Endothelial cell of umbilical vein (primary cell): ENCODE data around the gene KRT86. TPM values are rescaled to one million over a fixed set of nuclear protein-coding genes. Genes with fewer than 3 reads are reported as not detected.

Experiments
- BruUV-seq: library from RNA; stranded (reverse); fragments of 400-500 nt; replicated peaks from 2 replicates; lab custom pipeline; 2021; lab: Mats Ljungman, UMichigan
- CTCF ChIA-PET: fragments of 300-600, 350-600 bp; sonication (Branson Sonifier 250); formaldehyde crosslinking; loops from one replicate; lab custom pipeline; 2021; ENCODE audit warnings: antibody characterized with exemption, inconsistent platforms; lab: Charles Lee
- POLR2A ChIA-PET: fragments of 300-600, 350-600 bp; sonication (Branson Sonifier 250); formaldehyde crosslinking; loops from one replicate; lab custom pipeline; 2021; ENCODE audit warnings: antibody characterized with exemption, inconsistent platforms; lab: Charles Lee
- DNase-seq: peaks from one replicate; pipeline ENCODE4 v3.0.0-alpha.2; 2011; ENCODE audit warnings: low read depth, low spot score
- FAIRE-seq: peaks from 2 replicates; lab custom pipeline; 2011; peaks lifted over from hg19 to GRCh38; lab: Jason Lieb, UNC
- H2AFZ ChIP-seq: 2 replicates; pipeline ENCODE4 v1.6.0; 2012; ENCODE audit warnings: low read depth, low read length, control low read depth, inconsistent platforms
- H3K27ac ChIP-seq: 2 replicates; pipeline ENCODE4 v1.5.1; 2011; ENCODE audit warnings: low read depth, mild to moderate bottlenecking, control low read depth, low read length, moderate library complexity; ENCODE audit not compliant: insufficient read depth
- H3K27me3 ChIP-seq, 2 experiments: 2 replicates each; pipeline versions ENCODE4 v1.6.0 to v1.6.1; 2011; ENCODE audit warnings: low read length in 2 of 2, mixed read lengths in 1 of 2; ENCODE audit not compliant: control insufficient read depth in 2 of 2, insufficient read depth in 2 of 2
- H3K36me3 ChIP-seq, 2 experiments: 2 replicates in 1 of 2; 3 replicates in 1 of 2; pipeline ENCODE4 v1.5.1; 2011; ENCODE audit warnings: low read length in 2 of 2, mild to moderate bottlenecking in 1 of 2, moderate library complexity in 1 of 2; ENCODE audit not compliant: control insufficient read depth in 2 of 2, insufficient read depth in 2 of 2; ENCODE audit errors: extremely low read depth in 1 of 2
- H3K4me1 ChIP-seq: 3 replicates; pipeline ENCODE4 v1.5.1; 2011; ENCODE audit warnings: mild to moderate bottlenecking, low read length; ENCODE audit not compliant: control insufficient read depth, insufficient read depth; ENCODE audit errors: extremely low read depth
- H3K4me2 ChIP-seq: 2 replicates; pipeline ENCODE4 v1.6.1; 2011; ENCODE audit warnings: low read length, control low read depth, mixed read lengths; ENCODE audit not compliant: insufficient read depth
- H3K4me3 ChIP-seq, 3 experiments: fragments of 200-600 bp in 1 of 3; sonication (generic), shearing (Covaris generic) in 1 of 3; replicated peaks in 1 of 3; 2 replicates each; pipeline ENCODE4 v1.5.1; 2011 to 2016; ENCODE audit warnings: control low read depth in 3 of 3, low read length in 3 of 3, mild to moderate bottlenecking in 2 of 3, inconsistent platforms in 1 of 3, low read depth in 1 of 3, moderate library complexity in 1 of 3; ENCODE audit not compliant: insufficient read depth in 1 of 3
- H3K79me2 ChIP-seq: 2 replicates; pipeline ENCODE4 v1.6.0; 2012; ENCODE audit warnings: low read length, inconsistent platforms; ENCODE audit not compliant: control insufficient read depth, insufficient read depth
- H3K9ac ChIP-seq: replicated peaks from 2 replicates; pipeline ENCODE3; 2011; ENCODE audit warnings: low read length, control low read depth; ENCODE audit not compliant: insufficient read depth; ENCODE audit errors: extremely low read depth
- H3K9me1 ChIP-seq: replicated peaks from 3 replicates; pipeline ENCODE4 v1.6.0; 2011; ENCODE audit warnings: mild to moderate bottlenecking, low read length; ENCODE audit not compliant: control insufficient read depth, insufficient read depth; ENCODE audit errors: extremely low read depth
- H3K9me3 ChIP-seq: replicated peaks from 2 replicates; pipeline ENCODE4 v1.5.1; 2012; ENCODE audit warnings: low read length, inconsistent platforms; ENCODE audit not compliant: control insufficient read depth, insufficient read depth
- H4K20me1 ChIP-seq: replicated peaks from 2 replicates; pipeline ENCODE3; 2011; ENCODE audit warnings: mild to moderate bottlenecking, low read length; ENCODE audit not compliant: control insufficient read depth, insufficient read depth; ENCODE audit errors: extremely low read depth
- EZH2 ChIP-seq: IDR thresholded peaks from 2 replicates; pipeline ENCODE4 v1.6.1; 2012; ENCODE audit warnings: borderline replicate concordance, low read depth, mild to moderate bottlenecking, moderate library complexity, low read length, inconsistent platforms; ENCODE audit not compliant: severe bottlenecking
- FOS ChIP-seq: IDR thresholded peaks from 2 replicates; pipeline ENCODE4 v1.6.1; 2011; ENCODE audit warnings: mild to moderate bottlenecking, low read length, moderate library complexity, borderline replicate concordance; ENCODE audit not compliant: insufficient read depth
- POLR2A ChIP-seq: IDR thresholded peaks from 2 replicates; pipeline ENCODE4 v1.6.1; 2012; ENCODE audit warnings: low read depth, mild to moderate bottlenecking, control low read depth, low read length
- POLR2AphosphoS5 ChIP-seq: IDR thresholded peaks from 2 replicates; pipeline ENCODE4 v1.6.1; 2012; ENCODE audit warnings: low read depth, mild to moderate bottlenecking, control low read depth, low read length, moderate library complexity; ENCODE audit not compliant: insufficient read depth
- dilution Hi-C: fragments of 300-500 bp; cut with MboI; formaldehyde crosslinking; loops from one replicate; pipeline ENCODE4 v1.15.0; 2019; ENCODE audit warnings: low sequenced_read_pairs; ENCODE audit not compliant: extremely low pct_ligation_motif_present
- intact Hi-C: fragments of 100-400 bp; cut with micrococcal nuclease; formaldehyde crosslinking; loops from one replicate; pipeline ENCODE4 v1.10.0; 2022
- polyA plus RNA-seq, 4 experiments: library from polyadenylated mRNA; depleted of rRNA in 3 of 4; stranded (reverse) in 3 of 4; unstranded in 1 of 4; fragments of >200 nt; gene quantifications; 2 replicates each; pipeline versions ENCODE4 v1.2.1 to v1.2.3, GENCODE V29; 2011 to 2012; ENCODE audit warnings: missing spikeins in 1 of 4
- total RNA-seq: library from RNA; stranded (reverse); gene quantifications from 2 replicates; pipeline ENCODE4 v1.2.3, GENCODE V29; 2021
- TF ChIP-seq, protein P1 (sequence below), 2 donors: IDR thresholded peaks; 1 replicate in 1 of 2; 2 replicates in 1 of 2; pipeline ENCODE4 v1.5.1; 2011; ENCODE audit warnings: low read length in 2 of 2, mild to moderate bottlenecking in 2 of 2, moderate library complexity in 2 of 2, control low read depth in 1 of 2, inconsistent platforms in 1 of 2, low read depth in 1 of 2; ENCODE audit not compliant: insufficient read depth in 1 of 2; ENCODE audit errors: extremely low read depth in 1 of 2

Gene KRT86
- total and polyA plus RNA-seq, 2 donors (not counting 3 experiments of a cell fraction or from before 2014, with no cell fraction given) = not detected

DNA sequence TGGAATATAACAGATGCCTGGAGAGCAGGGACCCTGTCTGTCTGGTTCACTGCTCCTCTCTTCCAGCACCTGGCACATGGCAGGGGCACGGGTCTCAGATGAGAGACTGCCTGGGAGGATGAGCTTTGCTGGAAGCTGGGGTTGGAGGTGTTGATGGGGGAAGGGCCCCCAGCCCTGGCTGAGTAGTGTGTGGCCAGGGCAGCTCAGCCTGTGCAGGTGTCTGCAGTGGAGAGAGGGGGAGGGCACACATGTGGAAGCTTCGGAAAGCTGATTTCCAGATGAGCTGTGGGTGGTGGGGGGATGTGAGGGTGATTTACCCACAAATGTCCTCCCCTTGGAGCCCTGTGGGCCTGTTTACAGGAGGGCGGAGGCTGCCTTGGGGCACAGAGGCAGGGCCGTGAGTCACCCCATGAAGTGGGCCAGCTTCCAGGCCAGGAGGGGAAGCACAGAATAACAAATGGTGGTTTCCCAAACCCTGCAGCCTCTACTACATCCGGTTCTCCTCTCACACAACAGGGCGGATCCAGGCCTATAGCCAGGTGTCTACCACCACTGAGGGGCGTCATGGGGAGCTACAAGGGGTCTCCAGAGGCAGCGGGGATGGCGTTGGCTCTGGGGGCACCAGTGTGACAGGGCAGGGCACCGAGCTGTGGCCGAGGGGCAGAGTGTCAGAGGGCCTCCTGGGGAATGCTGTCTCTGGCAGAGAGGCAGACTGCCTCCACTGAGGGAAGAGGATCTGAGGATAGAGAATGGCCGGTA, 30.4 kb upstream of the KRT86 start:
- ChIA-PET POLR2A (no interaction called here), CTCF (interaction anchor here (1.0 to 2.2 kb wide), 15 partner anchors 10 to 219 kb away, joined by 3 to 10 read pairs (median 4); partner anchors contain the start of gene KRT7)
- H3K9ac ChIP-seq = no peak overlapping the region
- intact Hi-C loops = loop anchor here (1.0 kb wide), 2 partner anchors 13 to 29 kb away; no protein-coding TSS in a partner anchor
- H3K4me3 ChIP-seq = no peak overlapping the region
- TF ChIP-seq, protein P1, sequence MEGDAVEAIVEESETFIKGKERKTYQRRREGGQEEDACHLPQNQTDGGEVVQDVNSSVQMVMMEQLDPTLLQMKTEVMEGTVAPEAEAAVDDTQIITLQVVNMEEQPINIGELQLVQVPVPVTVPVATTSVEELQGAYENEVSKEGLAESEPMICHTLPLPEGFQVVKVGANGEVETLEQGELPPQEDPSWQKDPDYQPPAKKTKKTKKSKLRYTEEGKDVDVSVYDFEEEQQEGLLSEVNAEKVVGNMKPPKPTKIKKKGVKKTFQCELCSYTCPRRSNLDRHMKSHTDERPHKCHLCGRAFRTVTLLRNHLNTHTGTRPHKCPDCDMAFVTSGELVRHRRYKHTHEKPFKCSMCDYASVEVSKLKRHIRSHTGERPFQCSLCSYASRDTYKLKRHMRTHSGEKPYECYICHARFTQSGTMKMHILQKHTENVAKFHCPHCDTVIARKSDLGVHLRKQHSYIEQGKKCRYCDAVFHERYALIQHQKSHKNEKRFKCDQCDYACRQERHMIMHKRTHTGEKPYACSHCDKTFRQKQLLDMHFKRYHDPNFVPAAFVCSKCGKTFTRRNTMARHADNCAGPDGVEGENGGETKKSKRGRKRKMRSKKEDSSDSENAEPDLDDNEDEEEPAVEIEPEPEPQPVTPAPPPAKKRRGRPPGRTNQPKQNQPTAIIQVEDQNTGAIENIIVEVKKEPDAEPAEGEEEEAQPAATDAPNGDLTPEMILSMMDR (IDR thresholded peaks at IDR 0.05; ENCODE audit: extremely low read depth in 1 of 2, insufficient read depth in 1 of 2, low read depth in 1 of 2, low read length in 2 of 2) = no peak
- peak; percentile 80 for TF ChIP-seq POLR2AphosphoS5
- peak; percentile 23 for TF ChIP-seq POLR2A
- TF ChIP-seq EZH2 = no peak
- TF ChIP-seq FOS = peak; percentile 70
- no peaks in the 10 kb centered on the region for H3K9me3 ChIP-seq
- DNase-seq (peak; percentile 84), FAIRE-seq (peak; percentile 91)
- H3K4me2 ChIP-seq = no peak overlapping the region
- no peaks in the 10 kb centered on the region for H3K27me3 ChIP-seq
- BruUV-seq = no TSS peak
- H3K79me2 ChIP-seq = no peaks in the 10 kb centered on the region
- dilution Hi-C loops = no loop called here
- H3K9me1 ChIP-seq = no peaks in the 10 kb centered on the region
- H4K20me1 ChIP-seq = no peaks in the 10 kb centered on the region
- H3K27ac ChIP-seq = peak overlapping the region; percentile 61
- H2AFZ ChIP-seq = peak overlapping the region; percentile 60
- peaks cover 0 to 5% of the 10 kb centered on the region in 2 experiments for H3K36me3 ChIP-seq
- H3K4me1 ChIP-seq = peaks cover 23% of the 10 kb centered on the region
